AG04449 (cell line): ENCODE results near the gene MEG3.

Source experiments
- CTCF ChIA-PET: fragments of 350-600 bp; formaldehyde crosslinking; extraction: SDS; loops from one replicate; lab custom pipeline; 2021; ENCODE audit warnings: antibody characterized with exemption; lab: Yijun Ruan, JAX
- POLR2A ChIA-PET: fragments of 400-600, 350-600 bp; formaldehyde crosslinking; extraction: SDS; loops from one replicate; lab custom pipeline; 2020; ENCODE audit warnings: antibody characterized with exemption, inconsistent platforms; lab: Yijun Ruan, JAX
- DNase-seq: peaks from one replicate; pipeline ENCODE4 v3.0.0-alpha.2; 2010; ENCODE audit warnings: low read depth, low spot score
- H3K4me3 ChIP-seq: 2 replicates; pipeline ENCODE4 v1.5.1; 2011; ENCODE audit warnings: low read depth, mild to moderate bottlenecking, control low read depth, low read length
- CTCF ChIP-seq: IDR thresholded peaks from one replicate; pipeline ENCODE4 v1.5.1; 2011; ENCODE audit warnings: mild to moderate bottlenecking, moderate library complexity, low read length, control low read depth, inconsistent platforms; ENCODE audit not compliant: insufficient read depth; ENCODE audit errors: missing control alignments

The MEG3 gene

GRCh38 chr14:100893760-100894159 is 67.8 kb downstream of the MEG3 start:
- CTCF ChIA-PET, result no interaction called here
- POLR2A ChIA-PET, result no interaction called here

GRCh38 chr14:100894416-100894815 is 68.5 kb downstream of the MEG3 start:
- ChIA-PET POLR2A (no interaction called here), CTCF (no interaction called here)
- no peak for TF ChIP-seq CTCF
- H3K4me3 ChIP-seq, result no peak overlapping the region
- no peak for DNase-seq

More at GRCh38 chr14:100893760-100894159, 67.8 kb downstream of the MEG3 start:
- H3K4me3 ChIP-seq, result no peak overlapping the region
- no peak for DNase-seq
- no peak for TF ChIP-seq CTCF

- DNase-seq, result no peak
- no peak overlapping the region for H3K4me3 ChIP-seq
- CTCF ChIA-PET, result no interaction called here
- POLR2A ChIA-PET, result no interaction called here
- TF ChIP-seq CTCF, result no peak
Measured at GRCh38 chr14:100895411-100895810, 69.5 kb downstream of the MEG3 start.

- H3K4me3 ChIP-seq, result no peak overlapping the region
- no peak for TF ChIP-seq CTCF
- POLR2A ChIA-PET, result interaction anchor here (0.7 kb wide), 1 partner anchor 681 kb away, joined by 3 read pairs; no protein-coding TSS in a partner anchor
- CTCF ChIA-PET, result no interaction called here
- DNase-seq, result no peak
Measured at GRCh38 chr14:100896369-100897060, 70.6 kb downstream of the MEG3 start.

- CTCF ChIA-PET, result interaction anchor here (1.4 to 1.7 kb wide), 2 partner anchors 8 to 236 kb away, joined by 5 read pairs; no protein-coding TSS in a partner anchor
- no peak for DNase-seq
- no peak overlapping the region for H3K4me3 ChIP-seq
- TF ChIP-seq CTCF, result no peak
- POLR2A ChIA-PET, result no interaction called here
Measured at GRCh38 chr14:100898465-100898864, 72.5 kb downstream of the MEG3 start.

GRCh38 chr14:100898935-100899883 is 73.3 kb downstream of the MEG3 start:
- POLR2A ChIA-PET, result no interaction called here
- DNase-seq, result no peak
- CTCF ChIA-PET, result interaction anchor here (1.4 to 1.7 kb wide), 2 partner anchors 9 to 236 kb away, joined by 5 read pairs; no protein-coding TSS in a partner anchor
- TF ChIP-seq CTCF, result no peak
- no peak overlapping the region for H3K4me3 ChIP-seq
